Medulla oblongata (tissue), 1 donor: Measurements from ENCODE around the gene PPP2R1B.

Source experiments
- DNase-seq: peaks from one replicate; pipeline ENCODE4 v3.0.0-alpha.2; 2015; ENCODE audit errors: extremely low spot score

Gene PPP2R1B

GRCh38 chr11:111693224-111693937, 72.8 kb downstream of the PPP2R1B start:
- no peak for DNase-seq

GRCh38 chr11:111691741-111692140, 74.4 kb downstream of the PPP2R1B start:
- DNase-seq, result no peak

DNA sequence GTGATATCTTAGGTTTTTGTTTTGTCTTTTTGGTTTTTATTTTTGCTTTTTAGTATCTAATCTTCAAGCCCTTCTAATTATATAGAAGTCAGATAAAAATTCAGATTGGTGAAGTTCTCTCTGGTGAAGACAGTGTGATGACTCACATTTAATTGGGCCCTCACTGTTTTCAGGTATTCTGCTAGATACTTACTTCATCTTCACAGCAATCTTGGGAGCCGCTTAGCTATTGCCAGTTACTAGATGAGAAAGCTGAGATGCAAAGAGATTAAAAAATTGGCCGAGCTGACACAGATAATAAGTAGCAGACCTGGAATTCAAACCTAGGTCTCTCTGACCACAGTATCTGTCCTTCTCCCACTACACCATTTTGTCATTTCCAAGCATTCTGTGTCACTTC, 75.0 kb downstream of the PPP2R1B start:
- no peak for DNase-seq

DNA sequence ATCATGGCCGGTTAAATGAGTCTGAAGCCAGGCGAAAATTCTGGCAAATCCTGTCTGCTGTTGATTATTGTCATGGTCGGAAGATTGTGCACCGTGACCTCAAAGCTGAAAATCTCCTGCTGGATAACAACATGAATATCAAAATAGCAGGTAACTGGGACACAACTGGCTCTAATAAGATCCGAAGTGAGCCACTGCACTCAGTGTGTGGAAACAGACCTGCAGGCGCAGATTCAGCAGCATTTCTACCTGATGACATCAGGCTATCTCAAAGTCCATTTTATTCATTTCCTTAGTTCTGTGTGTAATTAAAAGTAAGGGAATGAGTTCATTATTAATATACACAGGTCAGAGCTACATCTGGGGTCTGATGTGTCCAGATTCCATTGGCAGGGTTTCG, 78.2 kb downstream of the PPP2R1B start:
- no peak for DNase-seq

- DNase-seq, result no peak
Measured at GRCh38 chr11:111684251-111684650, 81.9 kb downstream of the PPP2R1B start.

DNA sequence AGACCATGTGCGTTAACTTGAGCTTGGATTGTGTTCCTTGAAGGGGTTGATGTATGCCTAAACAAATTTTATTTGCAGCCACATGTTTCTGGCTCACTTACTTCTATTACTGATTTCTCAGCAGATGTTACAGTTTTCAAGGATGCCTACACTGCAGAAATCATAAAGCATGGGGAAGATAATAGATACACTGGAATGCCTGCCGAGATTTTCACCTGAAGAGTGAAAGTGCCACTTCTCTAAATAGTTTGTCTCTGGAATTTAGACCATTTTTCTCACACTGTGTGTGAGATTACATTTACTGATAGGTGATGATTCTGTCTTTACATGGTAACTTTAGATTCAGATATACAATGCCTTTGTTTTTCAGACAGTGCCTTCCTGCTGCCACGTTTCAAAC, 82.4 kb downstream of the PPP2R1B start:
- no peak for DNase-seq

GRCh38 chr11:111680486-111681175, 85.6 kb downstream of the PPP2R1B start:
- no peak for DNase-seq
